ENCODE measurements around the gene NTSR1.

DNA sequence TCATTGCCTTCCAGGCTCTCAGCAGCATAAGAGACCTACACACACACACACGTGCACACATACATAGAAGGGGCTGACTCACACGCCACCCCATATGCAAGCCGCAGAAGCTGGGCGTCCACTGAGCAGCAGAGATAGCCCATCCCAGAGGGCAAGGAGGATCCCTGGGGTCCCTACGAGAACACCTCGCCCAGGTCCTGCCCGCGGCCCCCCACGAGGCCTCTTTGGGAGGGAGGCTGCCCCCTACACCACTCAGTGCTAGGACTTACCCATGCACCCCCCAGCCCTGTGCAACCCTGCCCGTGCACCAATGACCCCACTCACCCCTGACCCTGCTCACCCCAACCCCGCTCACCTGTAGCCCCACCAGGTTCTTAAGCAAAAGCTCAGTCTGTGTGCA is 20.6 kb upstream of the NTSR1 start:
- TF ChIP-seq EZH2phosphoT487 (IDR thresholded peaks at IDR 0.05; ENCODE audit: borderline replicate concordance, low read length) = no peak
- TF ChIP-seq CTCF (conservative IDR thresholded peaks at IDR 0.05; ENCODE audit: low read depth, low read length) = no peak
